ENCODE data around the gene POTEJ.
"Not testable (repeated sequence)": the region's sequence is repeated elsewhere in the genome, so short reads cannot be mapped to it uniquely, and the experiment has no call there.

GRCh38 chr2:130703250-130703649 lies 92.0 kb downstream of the POTEJ start:
- not testable (repeated sequence) for TF ChIP-seq CTCF (IDR thresholded peaks at IDR 0.05; ENCODE audit: insufficient read depth, low read length, poor library complexity, severe bottlenecking); EZH2phosphoT487 (conservative IDR thresholded peaks at IDR 0.05; ENCODE audit: low read length)

All from SU-DHL-6 (cell line).